ENCODE measurements around the gene LAD1. TPM values are rescaled to one million over a fixed set of nuclear protein-coding genes. Genes with fewer than 3 reads are reported as not detected.

Gene LAD1
- total RNA-seq, 1 donor from 2014 or later = 0.43 TPM

GRCh38 chr1:201384406-201384782 lies 14.7 kb downstream of the LAD1 start:
- no peak overlapping the region for H3K27ac ChIP-seq
- TF ChIP-seq, protein P1, sequence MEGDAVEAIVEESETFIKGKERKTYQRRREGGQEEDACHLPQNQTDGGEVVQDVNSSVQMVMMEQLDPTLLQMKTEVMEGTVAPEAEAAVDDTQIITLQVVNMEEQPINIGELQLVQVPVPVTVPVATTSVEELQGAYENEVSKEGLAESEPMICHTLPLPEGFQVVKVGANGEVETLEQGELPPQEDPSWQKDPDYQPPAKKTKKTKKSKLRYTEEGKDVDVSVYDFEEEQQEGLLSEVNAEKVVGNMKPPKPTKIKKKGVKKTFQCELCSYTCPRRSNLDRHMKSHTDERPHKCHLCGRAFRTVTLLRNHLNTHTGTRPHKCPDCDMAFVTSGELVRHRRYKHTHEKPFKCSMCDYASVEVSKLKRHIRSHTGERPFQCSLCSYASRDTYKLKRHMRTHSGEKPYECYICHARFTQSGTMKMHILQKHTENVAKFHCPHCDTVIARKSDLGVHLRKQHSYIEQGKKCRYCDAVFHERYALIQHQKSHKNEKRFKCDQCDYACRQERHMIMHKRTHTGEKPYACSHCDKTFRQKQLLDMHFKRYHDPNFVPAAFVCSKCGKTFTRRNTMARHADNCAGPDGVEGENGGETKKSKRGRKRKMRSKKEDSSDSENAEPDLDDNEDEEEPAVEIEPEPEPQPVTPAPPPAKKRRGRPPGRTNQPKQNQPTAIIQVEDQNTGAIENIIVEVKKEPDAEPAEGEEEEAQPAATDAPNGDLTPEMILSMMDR (IDR thresholded peaks at IDR 0.05) = no peak
- intact Hi-C loops (cut with DNase I) = no loop called here
- H3K27me3 ChIP-seq = no peaks in the 10 kb centered on the region
- H3K36me3 ChIP-seq = no peaks in the 10 kb centered on the region
- no peaks in the 10 kb centered on the region for H3K4me1 ChIP-seq
- no peak overlapping the region for H3K4me3 ChIP-seq
- DNase-seq (ENCODE audit: low spot score in 2 of 2) = no peak
- no peaks in the 10 kb centered on the region for H3K9me3 ChIP-seq

GRCh38 chr1:201383647-201384405 lies 15.3 kb downstream of the LAD1 start:
- no peak overlapping the region for H3K4me3 ChIP-seq
- H3K27ac ChIP-seq = no peak overlapping the region
- H3K9me3 ChIP-seq = no peaks in the 10 kb centered on the region
- H3K36me3 ChIP-seq = no peaks in the 10 kb centered on the region
- H3K27me3 ChIP-seq = no peaks in the 10 kb centered on the region
- no peak for DNase-seq (ENCODE audit: low spot score in 2 of 2)
- no peaks in the 10 kb centered on the region for H3K4me1 ChIP-seq
- TF ChIP-seq, protein P1 (IDR thresholded peaks at IDR 0.05) = no peak
- intact Hi-C loops (cut with DNase I) = no loop called here

- Histone ChIP-seq H3K4me1 (no peaks in the 10 kb centered on the region), H3K9me3 (no peaks in the 10 kb centered on the region), H3K36me3 (no peaks in the 10 kb centered on the region), H3K27ac (no peak overlapping the region), H3K4me3 (no peak overlapping the region), H3K27me3 (no peaks in the 10 kb centered on the region)
- intact Hi-C loops (cut with DNase I) = no loop called here
- no peak for DNase-seq (ENCODE audit: low spot score in 2 of 2)
- TF ChIP-seq, protein P1 (IDR thresholded peaks at IDR 0.05) = no peak
Observed at GRCh38 chr1:201381130-201381529, 18.0 kb downstream of the LAD1 start.

DNA sequence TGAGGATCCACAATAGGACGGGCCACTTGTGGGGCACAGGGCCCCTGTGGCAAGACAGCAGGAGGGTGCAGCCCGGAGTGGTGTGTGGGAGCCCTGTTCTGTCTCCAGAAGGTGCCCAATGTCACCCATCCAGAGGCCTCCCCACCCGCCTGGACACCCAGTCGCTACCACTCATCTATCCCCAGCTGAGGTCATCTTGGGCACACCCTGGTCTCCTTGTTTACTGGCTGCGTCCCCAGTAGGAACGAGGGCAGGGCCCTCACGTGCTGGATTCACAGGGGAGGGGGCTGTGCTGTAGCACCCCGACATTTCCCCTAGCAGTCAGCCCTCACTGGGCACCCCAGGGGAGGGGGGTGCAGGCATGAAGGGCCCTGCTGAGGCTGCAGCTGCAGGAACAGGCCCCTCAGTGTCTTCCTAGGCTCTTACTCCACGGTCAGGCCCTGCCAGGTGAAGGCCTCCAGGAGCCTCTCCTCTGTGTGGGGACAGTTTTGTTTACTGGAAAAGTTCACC lies 19.3 kb downstream of the LAD1 start:
- Histone ChIP-seq H3K9me3 (no peaks in the 10 kb centered on the region), H3K4me1 (no peaks in the 10 kb centered on the region), H3K27ac (no peak overlapping the region), H3K27me3 (no peaks in the 10 kb centered on the region), H3K36me3 (no peaks in the 10 kb centered on the region), H3K4me3 (no peak overlapping the region)
- TF ChIP-seq, protein P1 (IDR thresholded peaks at IDR 0.05) = no peak
- no peak for DNase-seq (ENCODE audit: low spot score in 2 of 2)
- intact Hi-C loops (cut with DNase I) = no loop called here

- Histone ChIP-seq H3K27me3 (no peaks in the 10 kb centered on the region), H3K4me3 (no peak overlapping the region), H3K36me3 (no peaks in the 10 kb centered on the region), H3K27ac (no peak overlapping the region), H3K4me1 (no peaks in the 10 kb centered on the region), H3K9me3 (no peaks in the 10 kb centered on the region)
- intact Hi-C loops (cut with DNase I) = no loop called here
- no peak for DNase-seq (ENCODE audit: low spot score in 2 of 2)
- TF ChIP-seq, protein P1 (IDR thresholded peaks at IDR 0.05) = no peak
Observed at GRCh38 chr1:201378804-201379203, 20.3 kb downstream of the LAD1 start.

Data from ascending aorta (tissue), 2 donors.